HG03469 (cell line): ENCODE data around the gene ME3.

Source experiments
- ATAC-seq: cut with Tn5 transposase; IDR thresholded peaks from one replicate; pipeline ENCODE4 v1.9.1; 2021; ENCODE audit warnings: mild to moderate bottlenecking, moderate library complexity, moderate number of reproducible peaks; ENCODE audit not compliant: unreplicated experiment

Gene ME3

DNA sequence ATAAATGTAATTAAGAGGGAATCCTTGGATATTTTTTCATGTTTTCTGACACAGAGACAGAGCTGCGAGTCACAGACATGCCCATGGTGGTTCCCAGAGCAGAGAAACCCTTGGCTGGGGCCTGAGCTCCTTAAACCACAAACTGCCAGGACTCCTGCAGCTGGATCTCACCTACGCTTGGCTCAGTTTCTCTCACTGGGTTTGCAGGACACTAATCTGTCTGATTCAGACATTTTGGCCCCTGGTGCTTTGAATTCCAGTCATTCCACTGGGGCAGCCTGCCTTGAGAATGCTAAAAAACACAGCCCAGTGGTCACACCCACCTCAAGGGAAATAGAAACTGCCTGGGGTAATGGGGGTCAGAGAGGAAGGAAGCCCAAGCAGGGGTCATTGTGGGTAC is 175.1 kb downstream of the ME3 start:
- no peak for ATAC-seq

DNA sequence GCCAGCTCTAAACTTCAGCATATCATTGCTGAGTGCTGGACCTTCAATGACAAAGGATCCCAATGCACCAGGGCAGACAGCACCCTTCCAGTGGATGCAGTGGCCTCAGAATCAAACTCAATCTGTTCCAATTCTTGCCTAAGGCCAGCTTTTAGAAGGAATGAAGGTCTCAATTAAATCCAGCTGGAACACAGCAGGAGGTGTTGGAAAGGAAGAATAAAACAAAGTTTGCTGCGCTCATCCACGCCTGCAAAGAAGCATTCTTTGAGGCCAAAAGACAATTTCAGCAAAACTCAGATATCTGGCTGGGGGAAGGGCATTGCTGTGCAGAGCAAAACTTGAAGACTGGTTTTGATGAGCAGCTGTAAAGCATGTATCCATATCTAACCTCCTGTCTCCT is 177.1 kb downstream of the ME3 start:
- ATAC-seq, result no peak

DNA sequence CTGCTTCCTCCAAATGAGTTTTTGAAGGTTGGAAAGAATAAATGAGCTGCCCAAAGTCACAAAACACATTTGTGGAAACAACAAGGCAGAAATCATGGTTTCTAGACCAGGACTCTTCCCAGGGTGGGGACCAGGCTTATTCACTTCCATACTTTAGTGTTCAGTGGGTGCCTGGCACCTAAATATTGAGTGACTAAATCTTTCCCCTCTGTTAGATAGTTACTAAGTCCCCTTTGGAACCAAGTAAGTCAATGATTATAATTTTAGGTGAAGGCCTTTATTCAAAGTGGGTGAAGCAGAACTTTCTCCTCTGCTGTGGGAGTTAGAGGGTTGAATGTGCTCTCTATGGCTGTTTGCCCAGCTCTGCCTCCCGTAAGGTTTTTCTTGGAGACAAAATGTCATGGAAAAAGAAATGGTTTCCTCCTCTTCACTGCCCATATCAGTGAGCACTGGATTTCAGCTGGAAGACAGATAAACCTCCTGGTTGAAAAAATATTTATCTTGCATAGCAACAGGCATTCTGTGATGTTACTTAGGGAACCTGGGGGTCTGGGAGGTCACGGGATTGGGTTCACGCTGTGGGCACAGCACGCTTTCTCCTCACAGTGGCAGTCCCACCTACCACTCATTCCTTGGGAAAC is 179.9 kb downstream of the ME3 start:
- no peak for ATAC-seq

DNA sequence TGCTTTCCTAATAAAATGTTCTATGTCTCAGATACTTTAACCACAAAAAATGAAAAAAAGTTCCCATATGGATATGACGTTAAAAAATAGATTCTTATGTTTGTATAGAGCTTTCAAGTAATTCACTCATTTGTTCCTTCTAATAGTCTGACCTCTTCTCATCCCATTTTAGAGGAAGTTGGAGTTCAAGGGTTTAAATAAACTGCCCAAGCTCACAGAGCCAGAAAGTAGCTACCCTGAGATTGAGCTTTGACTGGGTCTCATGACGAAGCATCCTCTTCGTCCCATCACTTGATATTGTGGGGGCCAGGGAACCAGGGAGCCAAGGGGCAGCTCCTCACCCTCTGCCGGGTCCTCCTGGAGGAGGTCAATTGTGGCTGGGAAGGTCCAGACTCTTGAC is 181.4 kb downstream of the ME3 start:
- ATAC-seq, result no peak

DNA sequence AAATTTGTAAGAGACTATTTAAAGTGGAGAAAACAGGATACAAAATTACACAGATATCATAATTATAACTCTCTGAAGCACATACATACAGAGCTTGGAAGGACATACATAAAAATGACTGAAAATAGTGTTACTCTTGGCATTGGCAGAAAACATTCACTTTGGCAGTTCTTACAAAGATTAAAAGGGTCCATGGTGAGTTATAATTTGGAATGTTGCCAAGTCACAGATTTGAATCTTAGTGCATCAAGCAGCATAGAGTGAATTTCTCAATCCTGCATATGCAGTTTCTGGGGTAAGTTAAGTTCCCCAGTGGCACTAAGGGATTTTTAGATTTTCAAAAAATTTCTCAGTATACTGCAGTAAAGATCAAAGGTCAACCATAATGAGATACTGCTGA is 181.8 kb downstream of the ME3 start:
- no peak for ATAC-seq

DNA sequence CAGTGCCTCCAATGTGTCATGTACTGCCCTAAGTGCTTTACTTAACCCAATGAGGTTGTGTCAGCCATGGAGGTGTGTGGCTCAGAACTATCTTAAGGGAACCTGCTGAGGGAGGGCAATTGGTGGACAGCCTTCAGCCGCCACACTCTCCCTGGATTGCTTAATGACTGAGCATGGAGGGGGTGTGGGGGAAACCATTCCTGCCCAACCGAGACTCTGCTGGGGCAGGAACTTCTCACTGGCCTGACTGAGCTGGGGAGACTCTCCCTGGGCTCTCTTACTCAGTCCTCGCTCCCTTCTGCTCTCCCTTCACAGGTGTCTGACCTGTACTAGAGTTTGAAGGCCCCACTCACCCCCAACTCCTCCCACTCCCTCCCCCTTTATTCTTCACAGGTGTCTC is 183.0 kb downstream of the ME3 start:
- ATAC-seq, result no peak

DNA sequence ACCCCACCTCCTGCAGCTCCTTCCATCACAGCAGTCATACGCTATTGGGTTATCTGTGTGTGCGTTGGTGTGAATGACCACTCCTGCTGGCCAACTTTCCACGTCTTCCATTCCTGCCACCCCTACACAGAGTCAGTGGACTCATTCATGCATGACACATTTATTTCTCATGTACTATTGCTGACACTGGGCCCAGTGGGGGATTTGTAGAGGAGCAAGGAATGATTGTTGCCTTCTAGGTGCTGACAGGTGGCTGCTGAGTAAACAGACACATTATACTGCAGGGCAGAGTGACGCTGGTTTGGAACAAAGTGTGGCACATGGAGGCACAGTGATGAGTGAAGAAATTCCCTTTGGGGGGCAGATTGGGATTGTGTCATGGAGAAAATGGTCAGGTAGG is 183.9 kb downstream of the ME3 start:
- no peak for ATAC-seq

DNA sequence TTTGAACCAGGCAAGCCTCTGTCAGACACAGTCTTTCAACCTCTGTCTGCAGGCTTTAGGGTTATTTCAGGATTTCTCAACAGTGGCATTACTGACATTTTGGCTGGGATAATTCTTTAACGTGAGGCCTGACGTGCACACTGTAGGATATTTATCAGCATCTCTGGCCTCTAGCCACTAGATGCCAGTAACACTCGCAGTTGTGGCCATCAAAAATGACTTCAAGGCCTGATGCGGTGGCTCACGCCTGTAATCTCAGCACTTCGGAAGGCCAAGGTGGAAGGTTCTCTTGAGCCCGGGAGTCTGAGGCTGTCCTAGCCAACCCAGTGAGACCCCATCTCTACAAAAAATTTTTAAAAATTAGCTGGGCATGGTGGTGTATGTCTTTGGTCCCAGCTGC is 184.7 kb downstream of the ME3 start:
- ATAC-seq, result no peak

DNA sequence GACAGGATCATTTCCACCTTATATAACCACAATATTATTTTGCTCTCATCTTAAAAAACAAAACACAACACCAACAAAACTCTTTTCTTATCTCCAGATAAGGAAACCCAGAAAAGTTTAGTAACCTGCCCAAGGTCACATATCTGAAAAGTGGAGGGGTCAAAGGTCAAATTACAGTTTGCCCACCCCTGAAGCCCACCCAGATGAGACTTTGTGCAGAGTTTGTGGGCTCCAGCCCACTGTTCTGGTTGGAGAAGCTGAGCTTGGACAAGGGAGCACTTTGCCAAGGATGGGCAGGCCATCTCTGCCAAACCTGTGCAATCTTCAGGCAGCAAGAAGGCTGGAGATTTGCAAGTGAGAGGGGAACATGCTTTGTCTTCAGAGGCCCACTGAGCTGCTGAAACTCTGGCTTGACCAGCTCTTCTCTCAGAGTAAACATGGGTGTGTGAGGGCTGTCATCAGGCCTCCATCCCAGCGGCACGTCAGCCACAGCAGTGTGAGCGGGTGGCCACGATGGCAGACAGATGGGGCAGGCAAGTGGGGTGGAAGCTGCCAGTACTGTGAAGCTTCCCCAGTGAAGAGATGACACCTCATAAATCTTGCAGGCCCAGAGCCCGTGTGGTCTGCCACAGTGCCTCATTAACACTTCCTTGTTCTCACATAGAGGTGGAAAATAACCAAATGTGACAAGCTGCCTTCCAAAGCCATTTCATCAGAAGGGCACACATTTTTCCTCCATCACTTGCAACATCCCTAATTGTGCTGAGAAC is 186.0 kb downstream of the ME3 start:
- no peak for ATAC-seq

DNA sequence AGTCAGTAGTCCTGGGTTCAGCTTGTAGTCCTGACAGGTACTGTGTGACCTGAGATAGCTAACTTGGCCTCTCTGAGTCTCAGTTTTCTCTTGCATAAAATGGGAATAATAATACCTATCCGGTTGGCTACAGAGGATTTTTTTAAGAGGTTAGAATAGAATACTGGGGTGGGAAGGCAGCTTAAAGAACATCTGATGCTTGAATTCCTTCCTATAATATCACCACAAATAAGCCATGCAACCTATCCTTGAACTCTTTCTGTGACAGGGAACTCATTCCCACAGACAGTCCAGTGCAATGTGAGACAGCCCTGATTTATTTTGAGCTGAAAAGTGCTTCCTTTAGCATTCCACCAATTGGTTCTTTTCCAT is 187.6 kb downstream of the ME3 start:
- ATAC-seq, result no peak

DNA sequence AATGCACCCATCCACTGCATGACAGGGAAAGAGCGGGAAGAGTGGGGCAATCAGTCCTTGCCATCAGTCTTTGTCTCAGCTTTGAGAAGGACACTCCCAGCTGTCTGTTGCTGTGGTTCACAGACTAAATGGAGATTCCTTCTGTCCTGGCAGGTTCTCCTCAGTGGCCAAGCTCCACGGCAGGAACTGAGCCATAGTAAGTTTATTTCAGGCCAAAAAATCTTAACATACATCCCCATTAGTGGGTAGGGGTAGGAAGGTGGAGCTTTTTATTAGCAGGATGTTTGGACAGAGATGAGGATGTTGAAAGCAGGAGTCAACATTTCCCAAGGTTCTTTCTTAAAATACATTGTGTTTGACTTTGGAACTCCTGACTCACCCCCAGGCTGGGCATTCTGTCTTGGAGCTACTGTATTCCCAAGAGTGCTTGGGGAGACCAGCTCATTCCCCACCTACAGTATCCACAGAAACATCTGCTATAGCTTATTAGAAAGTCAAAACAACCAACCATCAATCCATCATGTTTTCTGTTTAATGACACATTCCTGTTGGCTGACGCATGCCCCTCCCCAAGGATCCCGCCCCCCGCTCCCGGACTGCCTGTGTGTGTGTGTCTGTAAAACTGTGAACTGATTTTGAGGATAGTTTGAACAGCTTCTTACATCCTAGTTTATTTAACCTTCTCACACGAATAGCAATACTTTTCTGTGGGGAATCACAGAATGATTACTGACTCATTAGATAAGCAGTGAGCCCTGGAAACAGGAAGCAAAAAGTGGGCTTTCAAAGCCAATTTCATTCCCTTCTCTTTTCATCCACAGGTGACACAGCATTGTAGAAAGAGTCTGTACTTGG is 188.2 kb downstream of the ME3 start:
- no peak for ATAC-seq

DNA sequence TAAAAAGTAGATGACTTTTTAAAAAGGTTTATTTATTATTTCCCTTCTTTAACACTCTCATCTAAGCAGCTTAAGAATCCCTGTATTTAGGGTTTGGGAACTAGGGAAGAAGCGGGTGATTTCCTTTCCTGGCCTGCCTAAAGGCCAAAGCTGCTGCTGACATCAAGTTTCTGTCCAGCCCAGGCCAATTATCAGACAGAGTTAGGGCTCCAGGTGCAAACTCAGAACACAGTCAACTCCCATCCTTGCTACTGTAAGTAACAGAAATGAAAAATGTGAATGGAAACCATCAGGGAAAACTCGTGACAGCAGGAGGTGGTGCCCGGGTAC is 188.8 kb downstream of the ME3 start:
- no peak for ATAC-seq

DNA sequence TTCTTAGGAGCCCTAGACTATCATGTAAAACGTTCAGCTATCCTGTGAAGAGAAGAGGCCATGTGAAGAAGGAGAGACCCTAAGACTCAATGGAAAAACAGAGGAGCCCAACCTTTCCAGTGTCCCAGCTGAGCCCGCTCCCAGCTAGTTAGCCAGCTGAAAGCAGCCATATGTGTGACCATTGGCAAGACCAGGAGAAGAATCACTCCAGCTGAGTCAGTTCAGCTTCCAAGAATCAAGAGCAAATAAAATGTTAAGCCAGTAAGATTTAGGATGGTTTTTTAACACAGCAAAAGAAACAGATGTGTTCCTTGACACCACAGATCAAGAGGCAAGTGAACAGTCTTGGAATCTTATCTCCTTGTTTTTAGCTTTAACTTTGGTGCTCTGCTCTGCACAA is 189.7 kb downstream of the ME3 start:
- ATAC-seq, result no peak

DNA sequence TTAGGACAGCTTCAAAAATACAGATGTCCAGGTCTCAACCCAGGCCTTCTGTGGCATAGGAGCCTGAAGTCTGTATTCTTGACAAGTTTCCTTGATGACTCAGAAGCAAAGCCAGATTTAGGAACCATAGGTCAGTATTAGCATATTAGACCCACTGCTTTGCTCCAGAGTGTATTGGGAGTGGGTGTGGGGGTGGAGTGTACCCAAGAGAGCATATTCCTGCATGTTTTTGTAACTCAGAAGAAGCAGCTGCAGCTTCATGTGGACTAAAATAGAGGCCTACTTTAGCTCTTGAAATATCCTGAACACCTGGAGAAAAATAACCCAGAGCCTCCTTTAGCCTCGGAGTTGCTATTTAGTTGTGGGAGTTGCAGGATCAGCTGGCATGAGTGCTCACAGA is 191.0 kb downstream of the ME3 start:
- no peak for ATAC-seq

DNA sequence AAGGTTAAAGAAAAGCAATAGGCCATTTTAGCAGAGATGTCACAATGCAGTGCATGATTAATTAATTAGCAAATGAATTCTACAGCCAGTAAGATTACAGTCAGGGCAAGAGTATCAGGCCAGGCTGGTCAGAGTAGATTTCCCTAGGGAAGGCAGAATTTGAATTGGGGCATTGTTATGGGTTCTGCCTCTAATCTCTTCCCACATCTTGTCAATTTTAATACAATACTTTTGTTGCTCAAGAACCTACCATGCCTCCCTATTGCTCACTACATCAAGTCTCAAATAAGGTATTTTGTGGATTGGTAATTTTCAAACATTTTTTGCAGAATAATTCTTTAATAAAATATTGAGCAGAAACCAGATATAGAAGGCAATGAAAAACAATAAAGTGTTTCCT is 194.1 kb downstream of the ME3 start:
- ATAC-seq, result no peak

DNA sequence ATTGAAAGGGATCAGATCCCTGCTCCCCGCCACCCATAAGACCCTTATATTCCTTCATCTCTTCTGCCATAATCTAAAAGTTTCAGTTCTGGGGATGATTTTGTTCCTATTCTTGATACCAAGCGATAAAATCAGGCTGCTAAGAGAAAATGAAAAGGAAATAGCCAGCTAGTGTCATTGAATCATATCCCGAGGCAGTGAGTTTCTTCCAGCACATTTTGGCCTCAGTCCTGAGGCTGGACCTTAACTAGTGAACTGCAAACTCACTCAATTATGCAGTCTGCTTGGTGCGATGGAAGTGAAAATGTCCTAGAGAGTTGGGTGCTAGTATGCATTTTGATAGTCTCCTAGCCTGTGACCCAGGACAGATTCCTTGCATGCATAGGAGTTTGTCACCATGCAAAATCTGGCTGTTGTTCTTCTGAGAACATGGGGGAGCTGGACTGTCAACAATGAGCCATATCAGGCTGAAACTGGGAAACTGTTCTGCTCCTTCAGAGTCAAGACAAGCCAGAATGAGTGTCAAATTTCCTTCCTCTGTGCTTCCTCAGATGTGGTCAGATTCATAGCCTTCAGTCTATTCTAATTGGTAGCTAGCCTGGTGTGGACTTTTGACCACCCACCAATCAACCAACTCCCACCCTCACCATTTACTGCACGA is 194.8 kb downstream of the ME3 start:
- no peak for ATAC-seq

DNA sequence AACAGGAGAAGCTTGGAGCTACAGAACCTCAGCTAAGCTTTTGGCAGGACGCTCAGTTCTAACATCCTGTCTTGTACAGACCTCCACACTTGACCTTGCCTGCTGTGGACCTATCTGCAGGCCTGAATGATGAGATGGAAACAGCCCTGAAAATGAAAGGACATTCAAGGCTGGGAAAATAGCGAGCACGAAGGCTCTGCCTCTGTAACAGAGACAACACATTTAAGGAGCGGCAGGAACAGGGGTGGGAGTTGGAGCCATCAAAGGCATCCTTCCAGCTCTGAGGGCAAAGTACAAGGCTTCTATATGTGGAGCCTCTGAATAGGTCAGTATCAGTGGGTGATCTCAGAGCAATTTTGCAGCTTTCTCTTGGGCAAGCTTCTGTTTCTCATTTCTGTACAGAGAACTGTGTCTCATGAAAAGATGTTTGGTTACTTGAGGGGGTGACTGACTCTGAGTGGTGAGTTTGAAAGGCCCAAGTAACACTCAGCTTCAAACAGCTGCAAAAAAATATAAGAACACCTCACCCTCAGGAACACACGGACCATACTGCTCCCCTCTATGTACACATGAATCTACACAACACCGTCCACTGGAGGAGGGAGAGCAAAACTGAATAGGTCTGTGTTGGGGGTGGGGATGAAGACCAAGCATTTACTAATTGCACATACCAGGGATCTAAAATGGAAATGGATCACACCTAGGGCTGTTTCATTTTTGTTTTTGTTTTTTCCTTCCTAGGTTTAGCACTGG is 196.1 kb downstream of the ME3 start:
- ATAC-seq, result no peak

DNA sequence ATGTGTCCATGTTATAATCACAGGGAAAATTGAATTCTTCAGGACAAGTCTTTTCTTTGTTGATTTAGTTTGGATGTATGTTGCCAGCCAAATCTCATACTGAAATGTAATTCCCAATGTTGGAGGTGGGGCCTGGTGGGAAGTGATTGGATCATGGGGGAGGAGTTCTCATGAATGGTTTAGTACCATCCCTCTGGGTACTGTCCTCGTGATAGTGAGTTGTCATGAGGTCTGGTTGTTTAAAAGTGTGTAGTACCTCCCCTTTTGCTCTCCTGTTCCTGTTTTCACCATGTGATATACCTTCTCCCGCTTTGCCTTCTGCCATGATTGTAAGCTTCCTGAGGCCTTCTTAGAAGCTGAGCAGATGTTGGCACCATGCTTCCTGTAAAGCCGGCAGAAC is 197.4 kb downstream of the ME3 start:
- no peak for ATAC-seq

DNA sequence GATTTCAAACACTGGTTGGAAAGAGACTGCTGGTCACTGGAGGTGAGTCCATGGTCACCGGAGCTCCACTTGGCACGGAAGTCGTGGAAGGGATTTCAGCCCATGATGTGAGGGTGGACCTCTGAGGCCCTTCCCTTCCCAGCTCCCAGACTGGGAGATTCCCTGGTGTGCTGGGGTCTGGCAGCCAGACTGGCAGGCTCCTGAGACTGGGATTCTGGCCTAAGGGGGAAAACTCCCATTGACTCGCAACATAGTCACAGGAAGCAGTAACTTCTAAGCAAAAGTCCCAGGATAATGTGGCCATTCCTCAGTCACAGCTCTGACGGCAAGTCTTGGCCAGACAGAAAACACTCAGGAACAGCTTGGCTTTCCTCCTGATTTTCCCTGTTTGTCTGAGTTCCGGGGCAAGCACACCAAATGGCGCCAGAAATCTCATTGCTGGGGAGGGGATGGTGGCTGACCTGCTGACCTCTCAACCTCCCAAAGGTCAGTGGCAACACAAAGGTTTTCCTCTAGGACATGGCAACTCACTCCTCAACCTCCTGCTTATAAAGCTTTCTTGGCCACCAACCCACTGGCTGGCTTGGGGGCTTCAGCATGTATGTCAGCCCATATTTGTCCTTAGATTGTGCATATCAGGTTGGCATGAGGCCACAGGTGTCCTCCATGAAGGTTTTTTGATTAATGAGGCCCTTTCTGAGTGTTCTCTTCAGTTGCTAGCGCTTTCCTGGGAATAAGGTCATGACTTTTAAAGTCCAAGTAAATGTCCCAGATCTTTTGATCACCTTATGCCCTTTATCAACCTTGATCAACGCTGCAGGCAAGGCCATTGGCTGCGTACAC is 198.2 kb downstream of the ME3 start:
- ATAC-seq, result no peak
